ENCODE measurements around the gene WFDC10A.

DNA sequence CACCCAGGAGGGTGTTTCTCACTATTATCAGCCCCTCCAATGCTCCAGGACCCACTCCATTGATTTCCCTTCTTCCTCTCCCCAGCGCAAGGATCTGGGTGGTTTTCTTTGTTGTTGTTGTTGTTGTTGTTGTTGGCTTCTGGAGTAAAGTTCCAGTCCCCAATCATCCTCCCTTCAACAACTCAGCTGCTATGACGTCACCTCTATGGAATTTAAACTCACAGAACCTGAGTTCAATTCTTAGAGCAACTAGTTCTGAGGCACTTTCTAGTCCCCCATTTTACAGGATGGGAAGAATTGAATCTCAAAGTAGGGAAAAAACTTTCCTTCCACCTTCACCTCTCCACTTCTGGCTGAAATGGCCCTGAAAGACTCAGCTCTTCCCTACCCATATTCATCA lies 40.7 kb upstream of the WFDC10A start:
- TF ChIP-seq CTCF (IDR thresholded peaks at IDR 0.05) (no peak), POLR2A (IDR thresholded peaks at IDR 0.05) (no peak)

All from body of pancreas (tissue), 4 donors.